Kasumi-1 (cell line): Measurements from ENCODE around the gene IMMP2L.

Experiments
- DNase-seq, 2 experiments: peaks; one replicate each; lab custom pipeline; 2025; lab: John Stamatoyannopoulos, UW

Gene IMMP2L

DNA sequence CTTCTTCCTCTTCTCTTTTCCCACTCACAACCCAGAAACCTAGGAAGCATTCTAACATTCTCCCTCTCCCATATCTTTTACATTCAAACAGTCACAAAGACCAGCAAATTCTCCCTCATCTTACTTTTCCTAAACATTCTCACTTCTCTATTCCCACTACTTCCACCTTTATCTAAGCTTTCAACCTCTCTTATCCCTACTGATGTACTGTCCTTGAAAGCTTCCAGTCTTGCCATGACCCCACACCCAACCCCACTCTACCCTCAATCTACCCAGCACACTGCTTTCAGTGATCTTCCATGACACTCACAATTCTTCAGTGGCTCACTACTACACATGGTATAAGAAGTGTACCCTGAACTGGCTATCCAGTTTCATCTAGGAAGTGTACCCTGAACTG lies 5.3 kb downstream of the IMMP2L start:
- DNase-seq, result no peak

DNA sequence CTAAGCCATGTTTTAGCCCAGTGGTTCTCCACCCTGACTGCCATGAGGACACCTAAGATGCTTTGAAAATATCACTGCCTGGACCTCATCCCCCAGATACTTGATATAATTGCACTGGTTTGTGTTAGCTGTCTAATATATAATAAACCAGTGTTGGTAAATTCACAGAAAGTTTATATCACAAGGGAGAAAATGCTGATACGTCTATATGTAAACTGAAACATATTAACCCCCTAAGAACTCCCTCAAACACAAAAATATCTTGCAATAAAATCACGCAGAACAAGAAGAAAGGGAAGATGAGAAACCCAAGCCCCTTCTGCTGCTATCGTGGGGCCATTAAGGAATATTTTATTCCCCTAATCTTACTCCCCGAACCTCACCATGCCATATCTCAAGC lies 8.2 kb downstream of the IMMP2L start:
- DNase-seq, result no peak

- DNase-seq, result no peak
Observed at GRCh38 chr7:111541067-111541466, 21.2 kb downstream of the IMMP2L start.

DNA sequence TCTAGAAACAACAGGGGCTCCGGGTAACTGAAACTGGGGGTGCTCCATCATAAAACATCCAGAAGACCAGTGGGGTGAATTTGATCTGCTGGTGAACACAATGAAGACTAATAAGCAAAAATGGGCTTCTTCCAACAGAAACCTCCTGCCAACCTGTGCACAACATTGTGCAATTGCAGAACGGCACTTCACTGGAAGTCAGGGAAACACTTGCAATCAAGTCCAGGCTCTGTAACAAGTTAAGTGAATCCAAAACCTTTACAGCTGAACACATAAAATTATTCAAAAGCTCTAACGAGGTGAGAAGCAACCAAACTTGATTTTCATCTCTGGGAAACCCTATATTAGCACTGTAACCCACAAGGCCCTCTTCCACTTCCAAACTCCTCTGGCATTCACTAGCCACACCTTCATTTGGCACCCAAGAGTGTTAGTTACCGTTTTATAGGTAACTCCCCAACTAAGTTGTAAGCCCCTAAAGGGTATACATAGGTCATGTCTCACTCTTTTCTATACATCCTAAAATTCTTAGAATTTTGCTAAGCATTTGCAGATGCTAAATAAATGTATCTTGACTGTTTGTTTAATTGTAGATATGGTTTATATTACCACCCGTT lies 22.0 kb downstream of the IMMP2L start:
- no peak for DNase-seq

GRCh38 chr7:111537134-111537533 lies 25.2 kb downstream of the IMMP2L start:
- no peak for DNase-seq

GRCh38 chr7:111535142-111535870 lies 27.0 kb downstream of the IMMP2L start:
- DNase-seq, result no peak

DNA sequence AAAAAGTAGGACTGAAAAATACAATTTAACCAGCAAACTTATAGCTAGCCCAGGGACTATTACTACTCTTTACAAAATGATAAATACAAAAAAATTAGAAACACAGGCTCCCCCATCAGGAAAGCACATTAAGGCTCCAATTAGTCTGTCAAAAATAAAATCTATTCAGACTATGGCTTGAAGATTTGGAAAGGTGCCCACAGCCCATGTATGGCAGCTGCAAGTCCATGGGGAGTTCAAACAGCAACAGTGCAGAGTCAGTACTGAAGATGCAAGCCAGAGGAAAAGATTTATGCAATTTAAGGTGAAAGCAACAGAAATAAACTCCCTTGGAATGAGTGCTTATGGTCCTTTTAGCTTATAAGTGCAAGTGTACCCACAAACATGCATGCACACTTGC lies 29.7 kb downstream of the IMMP2L start:
- DNase-seq, result no peak

- DNase-seq, result no peak
Observed at GRCh38 chr7:111531993-111532392, 30.3 kb downstream of the IMMP2L start.

GRCh38 chr7:111530356-111530668 lies 32.0 kb downstream of the IMMP2L start:
- DNase-seq, result no peak

DNA sequence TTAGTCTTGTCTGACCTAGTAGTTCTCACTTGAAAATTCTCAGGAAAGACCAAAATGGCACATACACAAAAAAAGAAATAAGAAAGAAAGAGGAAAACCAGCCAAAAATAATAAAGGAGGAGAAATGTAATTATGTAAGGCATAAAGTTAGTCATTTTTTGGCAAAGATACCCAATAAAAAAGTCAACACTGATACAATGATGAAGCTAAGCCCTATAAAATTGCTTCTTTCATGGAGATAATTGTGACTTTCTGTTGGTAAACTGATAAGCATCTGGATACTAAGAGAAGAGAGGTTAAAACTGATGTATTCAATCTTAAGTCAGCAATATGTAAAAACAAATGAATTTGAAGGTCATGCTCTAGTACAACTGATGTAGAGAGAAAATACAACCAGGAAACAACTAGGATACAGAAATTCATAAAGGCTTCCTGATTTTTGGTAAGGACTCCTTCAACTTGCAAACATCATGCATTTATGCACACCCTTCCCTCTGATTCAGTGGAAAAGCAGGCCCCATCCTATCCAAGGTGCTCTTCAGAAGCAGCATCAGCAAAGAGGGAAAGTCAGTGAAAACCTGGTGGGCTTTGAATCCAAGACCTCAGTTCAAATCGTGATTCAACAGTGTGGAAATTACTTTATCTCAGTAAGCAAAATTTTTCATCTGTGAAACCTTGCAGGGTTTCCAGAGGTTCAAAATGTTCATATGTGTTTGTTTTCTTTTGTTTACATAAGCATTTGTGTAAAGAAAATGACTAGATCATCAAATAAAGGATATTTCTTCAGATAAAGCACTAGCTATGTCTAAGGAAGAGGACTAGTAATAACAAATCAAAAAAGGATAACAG lies 32.6 kb downstream of the IMMP2L start:
- no peak for DNase-seq

DNA sequence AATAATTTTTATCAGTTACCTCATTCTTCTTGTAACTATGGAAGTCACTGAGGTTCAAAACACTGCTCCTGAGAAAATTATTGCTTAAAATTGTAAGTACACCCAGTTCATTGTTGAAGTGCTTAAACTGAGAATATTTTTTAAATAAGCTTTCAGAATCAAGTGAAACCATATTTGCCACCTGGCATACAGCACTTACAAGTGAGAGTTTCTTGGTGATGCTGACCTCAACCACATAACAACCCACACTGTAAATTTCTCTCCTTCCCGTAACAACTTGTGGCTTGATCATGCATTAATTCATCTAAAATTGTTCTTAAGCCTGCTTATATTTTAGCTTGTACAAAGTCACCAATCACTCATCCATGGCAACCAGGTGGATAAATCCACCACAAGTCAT lies 34.0 kb downstream of the IMMP2L start:
- no peak for DNase-seq

DNA sequence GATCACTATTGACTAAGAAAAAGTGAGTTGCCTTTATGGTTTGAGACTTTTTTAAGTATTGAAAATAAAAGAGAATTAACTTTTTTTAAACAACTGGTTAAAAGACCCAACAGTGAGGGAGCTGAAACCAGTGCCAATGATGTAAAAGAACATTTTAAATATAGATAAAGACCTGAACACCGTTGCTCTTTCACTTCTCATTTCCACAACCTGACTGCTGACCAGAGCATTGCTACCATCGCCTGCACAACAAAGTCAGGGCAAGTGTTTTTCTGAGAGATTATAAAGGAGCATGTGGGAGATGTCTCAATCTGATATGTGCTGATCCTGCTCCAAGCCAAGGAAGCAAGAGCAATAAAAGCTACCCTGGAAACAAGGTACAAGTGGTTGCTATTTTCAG lies 34.7 kb downstream of the IMMP2L start:
- no peak for DNase-seq

DNA sequence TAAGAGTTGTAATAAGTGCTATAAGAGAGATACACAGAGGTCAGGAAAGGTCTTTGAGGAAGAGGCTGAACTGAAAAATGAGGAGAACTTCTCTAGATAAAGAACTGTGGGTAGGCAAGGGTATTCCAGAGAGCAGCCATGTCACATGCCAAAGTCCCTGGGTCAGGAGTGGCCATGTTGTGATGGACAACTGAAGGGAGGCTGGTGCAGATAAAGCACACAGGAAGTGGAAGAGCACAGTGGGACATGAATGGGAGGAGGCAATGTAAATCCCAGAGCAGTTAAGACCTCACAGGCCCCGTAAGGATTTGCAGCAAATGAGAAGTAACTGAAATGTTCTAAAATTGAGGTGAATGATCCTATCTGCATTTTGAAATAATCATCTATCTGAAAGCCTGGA lies 37.2 kb downstream of the IMMP2L start:
- no peak for DNase-seq

- no peak for DNase-seq
Observed at GRCh38 chr7:111521660-111522059, 40.6 kb downstream of the IMMP2L start.

DNA sequence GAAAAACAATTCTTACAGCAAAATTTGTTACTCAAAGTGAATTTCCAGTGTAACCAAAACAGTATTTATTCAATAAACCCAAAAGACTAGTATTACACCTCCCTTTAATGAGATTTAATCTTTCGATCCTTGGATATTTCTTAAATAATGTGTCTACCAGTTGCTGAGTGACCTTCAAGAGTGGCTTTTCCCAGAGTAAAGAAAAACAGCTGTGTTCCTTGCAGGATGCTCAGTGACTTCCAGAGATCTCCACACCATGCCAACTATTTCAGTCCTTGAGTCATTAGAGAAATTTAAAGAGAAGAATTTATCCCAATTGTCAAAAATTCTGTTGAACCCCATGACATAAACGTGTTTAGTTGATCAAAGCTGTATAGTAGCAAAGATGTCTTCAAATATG lies 44.0 kb downstream of the IMMP2L start:
- no peak for DNase-seq

GRCh38 chr7:111517549-111517951 lies 44.7 kb downstream of the IMMP2L start:
- no peak for DNase-seq

DNA sequence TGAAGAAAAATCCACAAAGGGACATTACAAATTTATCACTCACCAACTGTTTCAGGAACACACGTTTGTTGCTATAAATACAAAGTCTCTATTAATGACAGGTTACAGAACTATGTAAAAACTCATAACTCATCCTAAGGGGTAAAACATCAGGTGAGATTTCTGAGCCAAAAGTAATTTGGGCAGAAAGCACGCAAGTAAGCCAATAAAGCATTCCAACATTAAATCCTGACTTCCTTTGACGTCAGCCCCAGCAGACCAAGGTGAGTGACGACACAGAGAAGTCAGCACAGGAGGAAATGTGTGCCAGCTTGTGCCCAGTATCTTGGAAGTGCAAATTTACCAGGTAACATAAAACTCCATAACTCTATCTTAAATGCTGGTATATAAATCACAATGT lies 45.7 kb downstream of the IMMP2L start:
- DNase-seq, result no peak

GRCh38 chr7:111513566-111513965 lies 48.7 kb downstream of the IMMP2L start:
- no peak for DNase-seq

DNA sequence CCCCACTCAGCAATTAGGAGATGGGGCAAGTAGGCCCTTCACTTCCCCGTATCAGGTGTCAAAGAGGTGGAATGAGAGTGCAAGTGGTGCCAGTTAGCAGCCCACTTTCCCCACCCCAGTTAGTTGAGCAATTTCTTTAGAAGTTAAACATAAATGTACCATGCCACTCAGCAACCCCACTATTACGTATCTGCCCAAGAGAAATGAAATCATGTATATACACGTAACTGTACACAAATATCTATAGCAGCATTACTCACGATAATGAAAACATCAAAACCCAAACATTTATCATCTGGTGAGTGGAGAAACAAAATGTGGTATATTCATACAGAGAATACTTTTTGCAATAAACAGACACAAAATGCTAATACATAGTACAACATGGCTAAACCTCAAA lies 50.4 kb downstream of the IMMP2L start:
- no peak for DNase-seq

DNA sequence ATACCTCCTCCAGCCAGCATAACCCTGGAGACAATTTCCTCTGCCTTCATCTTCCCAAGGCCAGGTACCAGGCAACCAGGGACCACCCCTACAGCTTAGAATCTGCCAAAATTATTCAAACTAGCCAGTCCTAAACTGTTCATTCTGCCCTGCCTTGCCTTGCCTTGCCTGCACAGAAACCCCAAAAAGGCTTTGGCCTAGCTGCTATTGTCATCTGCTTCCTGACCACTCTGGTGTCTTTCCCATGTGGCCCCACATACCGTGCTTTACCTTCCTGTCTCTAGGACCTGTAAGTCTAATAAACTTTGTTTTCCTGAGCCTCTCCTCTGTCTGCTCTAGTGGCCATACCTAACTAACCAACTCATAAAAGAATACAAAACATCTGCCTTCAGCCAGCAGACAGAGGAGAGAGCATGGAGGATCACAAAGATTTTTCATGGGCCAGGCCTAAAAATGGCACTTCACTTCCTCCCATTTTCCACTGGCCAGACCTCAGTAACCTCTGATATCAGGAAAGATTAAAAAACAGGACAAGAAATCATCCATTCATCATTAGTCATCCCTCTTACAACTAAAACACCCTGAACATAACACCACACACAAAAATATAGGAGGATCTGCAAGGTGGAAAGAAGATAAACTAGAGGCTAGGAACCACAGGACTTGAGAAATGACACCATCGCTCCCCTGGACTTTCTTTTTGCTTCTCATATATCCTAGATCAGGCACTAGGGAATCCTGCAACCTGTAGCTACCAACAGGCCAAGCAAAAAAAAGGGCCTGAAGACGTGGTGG lies 51.5 kb downstream of the IMMP2L start:
- DNase-seq, result no peak

DNA sequence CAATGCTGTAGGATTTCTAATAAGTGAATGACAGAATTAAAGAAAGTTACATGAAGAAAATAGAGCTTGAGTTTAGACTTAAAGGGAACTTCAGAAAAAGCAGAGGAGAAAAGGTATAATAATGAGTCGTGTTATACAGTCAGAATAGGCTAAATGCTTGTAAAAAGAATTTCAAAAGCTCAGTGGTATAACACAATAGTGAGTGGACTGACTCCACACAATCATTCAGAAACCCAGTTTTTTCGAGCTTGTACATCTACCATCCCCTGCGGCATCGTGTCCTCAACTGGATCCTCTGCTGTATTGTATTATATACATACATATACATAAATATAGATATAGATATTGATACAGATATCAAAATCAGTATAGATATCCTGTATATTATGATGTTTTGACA lies 52.2 kb downstream of the IMMP2L start:
- no peak for DNase-seq

- DNase-seq, result no peak
Observed at GRCh38 chr7:111509288-111509687, 53.0 kb downstream of the IMMP2L start.
